Measurements from ENCODE around the gene NF2. TPM values are rescaled to one million over a fixed set of nuclear protein-coding genes. Genes with fewer than 3 reads are reported as not detected.

NF2 gene
- polyA plus RNA-seq, 3 donors, result 7.7 to 15.5 (median 8.4) TPM

DNA sequence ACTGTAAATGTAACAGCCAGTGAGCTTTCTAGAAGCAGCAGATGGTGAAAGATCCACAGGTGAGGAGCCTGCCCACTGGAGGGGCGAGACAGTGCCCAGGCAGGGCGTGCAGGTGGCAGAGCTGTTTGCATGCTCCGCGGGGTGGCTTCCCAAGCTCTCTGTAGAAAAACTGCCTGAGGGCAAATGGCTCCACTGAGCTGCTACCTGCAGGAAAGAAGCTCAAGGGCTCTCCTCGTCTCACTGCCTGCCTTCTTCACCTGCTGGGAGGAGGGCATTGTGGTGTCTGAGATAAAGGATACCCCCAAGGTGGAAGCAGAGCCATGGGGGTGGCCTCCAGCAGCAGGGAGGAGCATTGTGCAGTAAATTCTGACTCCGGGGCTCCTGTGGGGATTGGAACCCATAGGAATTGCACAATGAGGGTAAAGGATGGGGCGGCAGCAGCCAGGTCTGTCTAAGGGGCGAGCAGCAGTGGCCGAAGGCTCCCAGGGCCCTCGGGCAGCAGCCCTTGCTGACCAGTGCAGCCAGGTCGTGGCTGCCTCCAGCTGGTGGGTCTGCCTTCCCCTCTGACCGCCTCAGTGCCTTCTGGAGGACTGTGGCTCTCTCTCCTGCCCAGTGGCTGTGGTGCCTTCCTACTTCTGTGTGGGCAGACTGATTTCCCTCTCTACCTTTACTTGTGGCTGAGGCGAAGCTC lies 88.3 kb downstream of the NF2 start:
- Mint-ChIP-seq H3K36me3 (peaks cover 73 to 78% of the 10 kb centered on the region in 2 donors), H3K4me1 (no peaks in the 10 kb centered on the region), H3K27ac (no peak overlapping the region), H3K27me3 (ENCODE audit: low read depth in 3 of 3) (peaks cover 0 to 3% (median 1%) of the 10 kb centered on the region in 3 donors), H3K9me3 (peaks cover 0 to 1% (median 0%) of the 10 kb centered on the region in 7 donors), H3K4me3 (no peak overlapping the region)
- Histone ChIP-seq H3K27ac (ENCODE audit: low read depth in 1 of 2, low read length in 2 of 2) (no peak overlapping the region), H3K79me2 (ENCODE audit: insufficient read depth, low read length) (no peaks in the 10 kb centered on the region), H3K36me3 (replicated peaks in 1 of 2; ENCODE audit: control insufficient read depth in 1 of 2, insufficient read depth in 2 of 2, low read length in 2 of 2) (peaks cover 68 to 87% of the 10 kb centered on the region in 2 donors), H3K4me3 (replicated peaks in 1 of 3; ENCODE audit: low read depth in 2 of 3, low read length in 3 of 3) (no peak overlapping the region), H3K4me1 (ENCODE audit: control insufficient read depth in 1 of 2, insufficient read depth in 2 of 2, low read length in 2 of 2) (no peaks in the 10 kb centered on the region), H3K9me3 (replicated peaks in 1 of 2; ENCODE audit: control insufficient read depth in 1 of 2, insufficient read depth in 1 of 2, low read length in 2 of 2) (no peaks in the 10 kb centered on the region), H3K27me3 (ENCODE audit: control insufficient read depth in 2 of 2, insufficient read depth in 2 of 2, low read length in 2 of 2) (no peaks in the 10 kb centered on the region), H2AFZ (ENCODE audit: insufficient read depth, low read depth, low read length, poor library complexity, severe bottlenecking) (no peak overlapping the region), H3K9ac (ENCODE audit: insufficient read depth, low read length, poor library complexity, severe bottlenecking) (no peak overlapping the region), H4K20me1 (ENCODE audit: insufficient read depth, low read length) (no peaks in the 10 kb centered on the region), H3K4me2 (replicated peaks; ENCODE audit: extremely low read depth, low read length, poor library complexity, severe bottlenecking) (no peak overlapping the region)
- intact Hi-C loops (cut with micrococcal nuclease), result no loop called here
- 94% methylated on average over 12 of the region's 13 CpGs for WGBS (ENCODE audit: insufficient coverage)
- DNase-seq, result no peak
- no peak for TF ChIP-seq CTCF (IDR thresholded peaks at IDR 0.05)

- H2AFZ ChIP-seq (ENCODE audit: insufficient read depth, low read depth, low read length, poor library complexity, severe bottlenecking), result no peak overlapping the region
- no peaks in the 10 kb centered on the region for H3K27me3 ChIP-seq (ENCODE audit: control insufficient read depth in 2 of 2, insufficient read depth in 2 of 2, low read length in 2 of 2)
- H3K9me3 ChIP-seq (replicated peaks in 1 of 2; ENCODE audit: control insufficient read depth in 1 of 2, insufficient read depth in 1 of 2, low read length in 2 of 2), result no peaks in the 10 kb centered on the region
- no peaks in the 10 kb centered on the region for H3K4me1 ChIP-seq (ENCODE audit: control insufficient read depth in 1 of 2, insufficient read depth in 2 of 2, low read length in 2 of 2)
- no peaks in the 10 kb centered on the region for H4K20me1 ChIP-seq (ENCODE audit: insufficient read depth, low read length)
- Mint-ChIP-seq H3K36me3 (peaks cover 72 to 78% of the 10 kb centered on the region in 2 donors), H3K9me3 (peaks cover 0 to 1% (median 0%) of the 10 kb centered on the region in 7 donors), H3K27me3 (ENCODE audit: low read depth in 3 of 3) (peaks cover 0 to 3% (median 1%) of the 10 kb centered on the region in 3 donors), H3K4me3 (no peak overlapping the region), H3K4me1 (no peaks in the 10 kb centered on the region), H3K27ac (no peak overlapping the region)
- TF ChIP-seq CTCF (IDR thresholded peaks at IDR 0.05), result no peak
- H3K79me2 ChIP-seq (ENCODE audit: insufficient read depth, low read length), result no peaks in the 10 kb centered on the region
- peaks cover 66 to 87% of the 10 kb centered on the region in 2 donors for H3K36me3 ChIP-seq (replicated peaks in 1 of 2; ENCODE audit: control insufficient read depth in 1 of 2, insufficient read depth in 2 of 2, low read length in 2 of 2)
- no peak overlapping the region for H3K4me2 ChIP-seq (replicated peaks; ENCODE audit: extremely low read depth, low read length, poor library complexity, severe bottlenecking)
- H3K9ac ChIP-seq (ENCODE audit: insufficient read depth, low read length, poor library complexity, severe bottlenecking), result no peak overlapping the region
- no peak overlapping the region for H3K4me3 ChIP-seq (replicated peaks in 1 of 3; ENCODE audit: low read depth in 2 of 3, low read length in 3 of 3)
- intact Hi-C loops (cut with micrococcal nuclease), result no loop called here
- WGBS (ENCODE audit: insufficient coverage), result 84% methylated on average over 4 of the region's 4 CpGs
- DNase-seq, result no peak
- H3K27ac ChIP-seq (ENCODE audit: low read depth in 1 of 2, low read length in 2 of 2), result no peak overlapping the region
Observed at GRCh38 chr22:29692327-29692640, 88.9 kb downstream of the NF2 start.
